Measurements from ENCODE around the gene TERT.

TERT gene

DNA sequence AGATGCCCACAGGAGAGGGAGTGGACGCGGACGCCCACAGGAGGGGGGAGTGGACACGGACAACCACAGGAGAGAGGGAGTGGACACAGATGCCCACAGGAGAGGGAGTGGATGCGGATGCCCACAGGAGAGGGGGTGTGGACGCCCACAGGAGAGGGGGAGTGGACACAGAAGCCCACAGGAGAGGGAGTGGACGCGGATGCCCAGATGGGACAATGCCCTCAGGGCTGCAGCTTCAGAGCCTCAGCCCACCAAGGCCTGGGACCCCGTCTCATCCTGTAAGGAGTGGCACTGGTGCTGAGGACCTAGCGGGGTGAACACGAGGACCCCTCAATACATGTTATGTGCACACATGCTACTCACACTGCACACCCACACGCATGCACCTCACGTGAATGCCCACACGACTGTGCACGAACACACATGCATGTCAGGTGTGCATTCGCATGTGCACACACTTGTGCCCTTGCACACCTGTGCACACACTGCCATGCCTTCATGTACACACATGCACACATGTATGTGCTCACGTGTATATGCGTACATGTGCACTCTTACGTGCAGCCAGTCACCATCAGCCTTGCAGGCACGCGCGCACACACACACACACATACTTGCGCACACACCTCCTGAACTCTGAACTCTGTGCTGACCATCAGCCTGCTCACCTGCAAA is 34.9 kb downstream of the TERT start:
- Mint-ChIP-seq H3K27me3 (ENCODE audit: low read depth) (peaks cover 27% of the 10 kb centered on the region), H3K9me3 (no peaks in the 10 kb centered on the region), H3K4me1 (no peaks in the 10 kb centered on the region), H3K36me3 (ENCODE audit: low read depth) (no peaks in the 10 kb centered on the region), H3K27ac (no peak overlapping the region), H3K4me3 (no peak overlapping the region)
- TF ChIP-seq, protein P1, sequence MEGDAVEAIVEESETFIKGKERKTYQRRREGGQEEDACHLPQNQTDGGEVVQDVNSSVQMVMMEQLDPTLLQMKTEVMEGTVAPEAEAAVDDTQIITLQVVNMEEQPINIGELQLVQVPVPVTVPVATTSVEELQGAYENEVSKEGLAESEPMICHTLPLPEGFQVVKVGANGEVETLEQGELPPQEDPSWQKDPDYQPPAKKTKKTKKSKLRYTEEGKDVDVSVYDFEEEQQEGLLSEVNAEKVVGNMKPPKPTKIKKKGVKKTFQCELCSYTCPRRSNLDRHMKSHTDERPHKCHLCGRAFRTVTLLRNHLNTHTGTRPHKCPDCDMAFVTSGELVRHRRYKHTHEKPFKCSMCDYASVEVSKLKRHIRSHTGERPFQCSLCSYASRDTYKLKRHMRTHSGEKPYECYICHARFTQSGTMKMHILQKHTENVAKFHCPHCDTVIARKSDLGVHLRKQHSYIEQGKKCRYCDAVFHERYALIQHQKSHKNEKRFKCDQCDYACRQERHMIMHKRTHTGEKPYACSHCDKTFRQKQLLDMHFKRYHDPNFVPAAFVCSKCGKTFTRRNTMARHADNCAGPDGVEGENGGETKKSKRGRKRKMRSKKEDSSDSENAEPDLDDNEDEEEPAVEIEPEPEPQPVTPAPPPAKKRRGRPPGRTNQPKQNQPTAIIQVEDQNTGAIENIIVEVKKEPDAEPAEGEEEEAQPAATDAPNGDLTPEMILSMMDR (IDR thresholded peaks at IDR 0.05; ENCODE audit: unreplicated experiment in 3 of 3): no peak

DNA sequence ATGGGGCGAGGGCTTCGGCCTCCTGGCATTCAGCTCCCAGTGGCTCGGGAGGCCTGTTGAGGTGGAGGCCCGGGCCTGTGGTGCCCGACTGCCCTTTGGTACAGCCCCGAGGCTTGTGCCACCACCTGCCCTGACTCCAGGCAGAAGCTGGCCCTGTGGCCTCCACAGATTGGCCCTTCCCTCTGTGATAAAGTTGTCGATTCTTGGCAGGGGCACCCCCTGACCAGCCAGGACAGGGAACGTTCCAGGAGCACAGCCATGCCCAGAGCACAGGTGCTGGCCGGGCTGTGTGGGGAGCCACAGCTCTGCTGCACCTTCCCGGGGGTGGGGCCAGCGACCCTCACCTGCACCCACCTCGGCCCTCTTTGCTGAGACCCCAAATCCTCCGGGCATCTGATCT is 37.0 kb downstream of the TERT start:
- peaks cover 23% of the 10 kb centered on the region for H3K27me3 Mint-ChIP-seq (ENCODE audit: low read depth)
- H3K36me3 Mint-ChIP-seq (ENCODE audit: low read depth): no peaks in the 10 kb centered on the region
- no peak overlapping the region for H3K4me3 Mint-ChIP-seq
- no peaks in the 10 kb centered on the region for H3K4me1 Mint-ChIP-seq
- H3K9me3 Mint-ChIP-seq: no peaks in the 10 kb centered on the region
- H3K27ac Mint-ChIP-seq: no peak overlapping the region
- TF ChIP-seq, protein P1 (IDR thresholded peaks at IDR 0.05; ENCODE audit: unreplicated experiment in 3 of 3): no peak

DNA sequence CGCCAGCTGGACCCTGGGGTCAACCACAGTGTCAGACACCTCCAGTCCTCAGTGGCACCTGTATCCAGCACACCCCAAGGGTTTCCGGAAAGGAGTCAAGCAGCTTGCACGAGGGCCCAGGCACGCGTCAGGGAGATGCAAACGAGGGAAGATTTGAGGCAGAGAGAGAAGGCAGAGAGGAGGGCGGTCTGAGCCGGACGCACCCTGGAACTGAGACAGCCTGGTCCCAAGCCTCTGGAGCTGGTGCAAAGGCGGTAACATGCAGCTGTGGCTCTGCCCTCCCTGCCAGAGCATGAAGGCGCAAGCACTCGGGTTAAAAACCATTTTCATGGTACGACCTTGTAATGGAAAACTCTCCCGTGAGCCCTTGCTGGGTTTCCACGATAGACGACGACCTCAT is 37.5 kb downstream of the TERT start:
- Mint-ChIP-seq H3K36me3 (ENCODE audit: low read depth) (no peaks in the 10 kb centered on the region), H3K27ac (no peak overlapping the region), H3K4me3 (no peak overlapping the region), H3K27me3 (ENCODE audit: low read depth) (peaks cover 23% of the 10 kb centered on the region), H3K9me3 (no peaks in the 10 kb centered on the region), H3K4me1 (no peaks in the 10 kb centered on the region)
- TF ChIP-seq, protein P1 (IDR thresholded peaks at IDR 0.05; ENCODE audit: unreplicated experiment in 3 of 3): no peak

DNA sequence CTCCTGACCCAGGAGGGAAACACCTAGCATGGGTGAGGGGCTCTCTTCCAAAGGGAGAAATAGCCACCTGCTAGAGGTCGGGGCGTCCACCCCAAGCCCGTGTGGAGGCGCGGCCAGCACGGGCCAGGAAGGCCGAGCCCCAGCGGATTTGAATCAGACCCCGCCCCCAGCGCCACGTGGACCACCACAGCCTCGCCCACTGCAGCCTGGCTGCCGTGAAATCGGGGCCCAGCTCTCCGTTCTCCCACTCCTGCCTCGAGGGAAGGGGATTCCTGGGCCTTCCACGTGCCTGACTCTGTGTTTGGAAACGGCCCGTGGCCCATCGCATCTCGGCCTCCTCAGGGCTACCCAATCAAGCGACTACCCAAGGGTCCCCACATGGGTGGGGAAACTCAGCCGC is 38.1 kb downstream of the TERT start:
- H3K4me1 Mint-ChIP-seq: no peaks in the 10 kb centered on the region
- H3K9me3 Mint-ChIP-seq: no peaks in the 10 kb centered on the region
- peaks cover 21% of the 10 kb centered on the region for H3K27me3 Mint-ChIP-seq (ENCODE audit: low read depth)
- H3K27ac Mint-ChIP-seq: no peak overlapping the region
- TF ChIP-seq, protein P1 (IDR thresholded peaks at IDR 0.05; ENCODE audit: unreplicated experiment in 3 of 3): no peak
- H3K4me3 Mint-ChIP-seq: no peak overlapping the region
- no peaks in the 10 kb centered on the region for H3K36me3 Mint-ChIP-seq (ENCODE audit: low read depth)

DNA sequence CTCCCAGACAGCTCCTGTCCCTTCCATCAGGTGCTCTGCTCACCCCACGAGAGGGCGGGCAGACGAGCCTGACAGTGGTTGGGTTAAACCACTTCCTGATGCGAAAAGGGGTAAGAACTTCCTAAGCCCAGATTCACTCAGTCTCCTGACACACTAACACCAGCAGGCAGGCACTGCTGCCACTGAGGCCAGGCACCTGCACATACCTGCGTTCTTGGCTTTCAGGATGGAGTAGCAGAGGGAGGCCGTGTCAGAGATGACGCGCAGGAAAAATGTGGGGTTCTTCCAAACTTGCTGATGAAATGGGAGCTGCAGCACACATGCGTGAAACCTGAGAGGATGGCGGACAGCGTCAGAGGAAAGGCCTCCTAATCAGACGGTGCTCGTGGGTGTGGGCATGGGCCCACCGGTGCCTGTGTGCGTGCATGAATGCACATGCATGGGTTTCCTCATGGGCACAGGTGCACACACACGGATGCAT is 39.7 kb downstream of the TERT start:
- Mint-ChIP-seq H3K9me3 (no peaks in the 10 kb centered on the region), H3K27ac (no peak overlapping the region), H3K4me3 (no peak overlapping the region)

More for the DNA sequence above, 39.7 kb downstream of the TERT start:
- Mint-ChIP-seq H3K4me1 (peaks cover under 1% of the 10 kb centered on the region), H3K27me3 (ENCODE audit: low read depth) (peaks cover 15% of the 10 kb centered on the region), H3K36me3 (ENCODE audit: low read depth) (no peaks in the 10 kb centered on the region)
- TF ChIP-seq, protein P1 (IDR thresholded peaks at IDR 0.05; ENCODE audit: unreplicated experiment in 3 of 3): no peak

Data from nephron (organoid).